Measurements from ENCODE around the gene MAMDC4.

Gene MAMDC4

GRCh38 chr9:136849960-136850865 is 1.9 kb upstream of the MAMDC4 start:
- DNase-seq, result no peak

- no peak for DNase-seq
Observed at GRCh38 chr9:136850866-136851775, 1.0 kb upstream of the MAMDC4 start.

- DNase-seq, result no peak
Observed at GRCh38 chr9:136852664-136853595, 784 bp downstream of the MAMDC4 start.

- no peak for DNase-seq
Observed at GRCh38 chr9:136853596-136854112, 1.5 kb downstream of the MAMDC4 start.

GRCh38 chr9:136854113-136854841 is 2.1 kb downstream of the MAMDC4 start:
- DNase-seq, result no peak

- DNase-seq, result no peak
Observed at GRCh38 chr9:136854842-136855460, 2.8 kb downstream of the MAMDC4 start.

- no peak for DNase-seq
Observed at GRCh38 chr9:136855461-136856078, 3.4 kb downstream of the MAMDC4 start.

- no peak for DNase-seq
Observed at GRCh38 chr9:136856079-136856476, 3.9 kb downstream of the MAMDC4 start.

- DNase-seq, result no peak
Observed at GRCh38 chr9:136856541-136857141, 4.5 kb downstream of the MAMDC4 start.

- DNase-seq, result no peak
Observed at GRCh38 chr9:136857166-136857565, 5.0 kb downstream of the MAMDC4 start.

GRCh38 chr9:136857581-136858412 is 5.7 kb downstream of the MAMDC4 start:
- DNase-seq, result no peak

GRCh38 chr9:136858452-136858843 is 6.3 kb downstream of the MAMDC4 start:
- no peak for DNase-seq

- no peak for DNase-seq
Observed at GRCh38 chr9:136858844-136859757, 7.0 kb downstream of the MAMDC4 start.

GRCh38 chr9:136860529-136860928 is 8.4 kb downstream of the MAMDC4 start:
- no peak for DNase-seq

- DNase-seq, result no peak
Observed at GRCh38 chr9:136860933-136861873, 9.1 kb downstream of the MAMDC4 start.

GRCh38 chr9:136861874-136862457 is 9.8 kb downstream of the MAMDC4 start:
- no peak for DNase-seq

Measured in inflammatory macrophage treated with lipopolysaccharide for 1 hour (primary cell).